ENCODE measurements around the gene STXBP5L.

DNA sequence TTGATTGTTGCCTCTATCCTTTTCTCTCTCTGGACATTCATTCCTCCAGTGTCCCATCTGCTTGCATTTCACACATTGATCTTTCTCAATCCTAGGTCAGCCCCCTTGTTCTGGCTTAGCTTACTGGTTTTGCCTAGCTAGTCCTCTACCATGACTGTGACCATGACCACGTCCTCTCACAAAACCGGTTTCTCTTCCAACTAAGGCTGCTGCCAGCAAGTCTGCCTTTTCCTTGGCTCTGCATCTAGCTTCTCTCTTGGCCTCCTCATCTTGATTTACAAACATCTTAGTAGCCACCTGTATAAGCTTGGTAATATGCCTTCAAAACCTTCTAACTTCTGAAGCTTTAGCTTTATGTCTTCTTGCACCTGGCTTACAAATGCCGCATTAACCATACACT lies 167.2 kb downstream of the STXBP5L start:
- no peak for TF ChIP-seq RAD21 (conservative IDR thresholded peaks at IDR 0.05)
- TF ChIP-seq, protein P1, sequence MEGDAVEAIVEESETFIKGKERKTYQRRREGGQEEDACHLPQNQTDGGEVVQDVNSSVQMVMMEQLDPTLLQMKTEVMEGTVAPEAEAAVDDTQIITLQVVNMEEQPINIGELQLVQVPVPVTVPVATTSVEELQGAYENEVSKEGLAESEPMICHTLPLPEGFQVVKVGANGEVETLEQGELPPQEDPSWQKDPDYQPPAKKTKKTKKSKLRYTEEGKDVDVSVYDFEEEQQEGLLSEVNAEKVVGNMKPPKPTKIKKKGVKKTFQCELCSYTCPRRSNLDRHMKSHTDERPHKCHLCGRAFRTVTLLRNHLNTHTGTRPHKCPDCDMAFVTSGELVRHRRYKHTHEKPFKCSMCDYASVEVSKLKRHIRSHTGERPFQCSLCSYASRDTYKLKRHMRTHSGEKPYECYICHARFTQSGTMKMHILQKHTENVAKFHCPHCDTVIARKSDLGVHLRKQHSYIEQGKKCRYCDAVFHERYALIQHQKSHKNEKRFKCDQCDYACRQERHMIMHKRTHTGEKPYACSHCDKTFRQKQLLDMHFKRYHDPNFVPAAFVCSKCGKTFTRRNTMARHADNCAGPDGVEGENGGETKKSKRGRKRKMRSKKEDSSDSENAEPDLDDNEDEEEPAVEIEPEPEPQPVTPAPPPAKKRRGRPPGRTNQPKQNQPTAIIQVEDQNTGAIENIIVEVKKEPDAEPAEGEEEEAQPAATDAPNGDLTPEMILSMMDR (IDR thresholded peaks at IDR 0.05; ENCODE audit: poor library complexity, severe bottlenecking), result no peak
- TF ChIP-seq SMC3 (conservative IDR thresholded peaks at IDR 0.05; ENCODE audit: poor library complexity), result no peak
